SJCRH30 (cell line): ENCODE measurements around the gene ANXA8L1. TPM values are rescaled to one million over a fixed set of nuclear protein-coding genes. Genes with fewer than 3 reads are reported as not detected.
"Not testable (repeated sequence)": the region's sequence is repeated elsewhere in the genome, so short reads cannot be mapped to it uniquely, and the experiment has no call there.

Experiments
- DNase-seq, 2 experiments: peaks; one replicate each; pipeline ENCODE4 v3.0.0-alpha.2; 2015 to 2020
- H3K27ac ChIP-seq: fragments of 250-450 bp; sonication (Bioruptor Pico); 2 replicates; pipeline ENCODE4 v1.5.1; 2020; ENCODE audit warnings: mild to moderate bottlenecking, moderate library complexity
- H3K27me3 ChIP-seq: fragments of 250-450 bp; sonication (Bioruptor Pico); 2 replicates; pipeline ENCODE4 v1.5.1; 2020; ENCODE audit warnings: mild to moderate bottlenecking, moderate library complexity
- H3K36me3 ChIP-seq: fragments of 250-450 bp; sonication (Bioruptor Pico); 2 replicates; pipeline ENCODE4 v1.5.1; 2020; ENCODE audit warnings: mild to moderate bottlenecking, moderate library complexity
- H3K4me1 ChIP-seq: fragments of 250-450 bp; sonication (Bioruptor Pico); 2 replicates; pipeline ENCODE4 v1.5.1; 2020; ENCODE audit warnings: mild to moderate bottlenecking, moderate library complexity
- H3K4me3 ChIP-seq: fragments of 250-450 bp; sonication (Bioruptor Pico); 2 replicates; pipeline ENCODE4 v1.5.1; 2020; ENCODE audit warnings: mild to moderate bottlenecking, moderate library complexity
- H3K9me3 ChIP-seq: fragments of 250-450 bp; sonication (Bioruptor Pico); replicated peaks from 2 replicates; pipeline ENCODE4 v1.5.1; 2020; ENCODE audit warnings: mild to moderate bottlenecking, moderate library complexity
- total RNA-seq: library from RNA; depleted of rRNA; stranded (reverse); fragments of >200 nt; shearing (Covaris generic); gene quantifications from 2 replicates; pipeline ENCODE4 v1.2.3, GENCODE V29; 2014

The ANXA8L1 gene
- total RNA-seq, 1 experiment from 2014 or later = not detected

- not testable (repeated sequence) for H3K9me3 ChIP-seq, H3K27me3 ChIP-seq, H3K4me1 ChIP-seq, DNase-seq, H3K27ac ChIP-seq, H3K36me3 ChIP-seq, H3K4me3 ChIP-seq
Measured at GRCh38 chr10:46379233-46379848, 3.8 kb downstream of the ANXA8L1 start.

- H3K27ac ChIP-seq, H3K4me3 ChIP-seq, H3K4me1 ChIP-seq, DNase-seq, H3K36me3 ChIP-seq, H3K27me3 ChIP-seq, H3K9me3 ChIP-seq: not testable (repeated sequence)
Measured at GRCh38 chr10:46385858-46386257, 10.3 kb downstream of the ANXA8L1 start.

- H3K27me3 ChIP-seq, H3K27ac ChIP-seq, H3K9me3 ChIP-seq, H3K4me1 ChIP-seq, DNase-seq, H3K4me3 ChIP-seq, H3K36me3 ChIP-seq: not testable (repeated sequence)
Measured at GRCh38 chr10:46386694-46387093, 11.1 kb downstream of the ANXA8L1 start.

GRCh38 chr10:46387309-46387902 lies 11.8 kb downstream of the ANXA8L1 start:
- not testable (repeated sequence) for H3K27me3 ChIP-seq, H3K9me3 ChIP-seq, H3K36me3 ChIP-seq, H3K4me1 ChIP-seq, H3K4me3 ChIP-seq, DNase-seq, H3K27ac ChIP-seq

GRCh38 chr10:46391422-46391821 lies 15.8 kb downstream of the ANXA8L1 start:
- not testable (repeated sequence) for H3K4me3 ChIP-seq, H3K9me3 ChIP-seq, H3K36me3 ChIP-seq, DNase-seq, H3K4me1 ChIP-seq, H3K27ac ChIP-seq, H3K27me3 ChIP-seq

GRCh38 chr10:46396441-46397279 lies 21.1 kb downstream of the ANXA8L1 start:
- H3K4me3 ChIP-seq, H3K27ac ChIP-seq, DNase-seq, H3K4me1 ChIP-seq, H3K9me3 ChIP-seq, H3K27me3 ChIP-seq, H3K36me3 ChIP-seq: not testable (repeated sequence)

GRCh38 chr10:46397767-46398166 lies 22.2 kb downstream of the ANXA8L1 start:
- H3K36me3 ChIP-seq, DNase-seq, H3K9me3 ChIP-seq, H3K27ac ChIP-seq, H3K4me3 ChIP-seq, H3K4me1 ChIP-seq, H3K27me3 ChIP-seq: not testable (repeated sequence)

GRCh38 chr10:46398212-46398886 lies 22.8 kb downstream of the ANXA8L1 start:
- H3K27ac ChIP-seq = not testable (repeated sequence)

GRCh38 chr10:46409556-46409955 lies 34.0 kb downstream of the ANXA8L1 start:
- H3K9me3 ChIP-seq, H3K36me3 ChIP-seq, H3K4me3 ChIP-seq, H3K27me3 ChIP-seq, H3K4me1 ChIP-seq, H3K27ac ChIP-seq, DNase-seq: not testable (repeated sequence)

More at GRCh38 chr10:46398212-46398886, 22.8 kb downstream of the ANXA8L1 start:
- H3K27me3 ChIP-seq, DNase-seq, H3K4me3 ChIP-seq, H3K9me3 ChIP-seq, H3K4me1 ChIP-seq, H3K36me3 ChIP-seq: not testable (repeated sequence)

- not testable (repeated sequence) for H3K4me3 ChIP-seq, H3K4me1 ChIP-seq, H3K36me3 ChIP-seq, DNase-seq, H3K9me3 ChIP-seq, H3K27me3 ChIP-seq, H3K27ac ChIP-seq
Measured at GRCh38 chr10:46411123-46411522, 35.5 kb downstream of the ANXA8L1 start.

GRCh38 chr10:46412665-46413064 lies 37.1 kb downstream of the ANXA8L1 start:
- H3K9me3 ChIP-seq, H3K4me3 ChIP-seq: not testable (repeated sequence)

GRCh38 chr10:46415291-46415690 lies 39.7 kb downstream of the ANXA8L1 start:
- H3K4me1 ChIP-seq, H3K4me3 ChIP-seq, H3K27me3 ChIP-seq, H3K9me3 ChIP-seq, H3K27ac ChIP-seq, DNase-seq, H3K36me3 ChIP-seq: not testable (repeated sequence)

More at GRCh38 chr10:46412665-46413064, 37.1 kb downstream of the ANXA8L1 start:
- not testable (repeated sequence) for H3K4me1 ChIP-seq, H3K27me3 ChIP-seq, DNase-seq, H3K36me3 ChIP-seq, H3K27ac ChIP-seq

GRCh38 chr10:46418283-46418682 lies 42.7 kb downstream of the ANXA8L1 start:
- not testable (repeated sequence) for H3K4me1 ChIP-seq, H3K36me3 ChIP-seq, H3K27me3 ChIP-seq, DNase-seq, H3K27ac ChIP-seq, H3K9me3 ChIP-seq, H3K4me3 ChIP-seq

- H3K36me3 ChIP-seq, H3K27ac ChIP-seq, H3K27me3 ChIP-seq, H3K9me3 ChIP-seq, H3K4me1 ChIP-seq, H3K4me3 ChIP-seq, DNase-seq: not testable (repeated sequence)
Measured at GRCh38 chr10:46419570-46420379, 44.2 kb downstream of the ANXA8L1 start.
